Endothelial cell of umbilical vein (primary cell): Measurements from ENCODE around the gene CAMKMT.

Source experiments
- CTCF ChIP-seq, 2 donors: IDR thresholded peaks; 1 replicate in 1 of 2; 2 replicates in 1 of 2; pipeline ENCODE4 v1.5.1; 2011; ENCODE audit warnings: low read length in 2 of 2, mild to moderate bottlenecking in 2 of 2, moderate library complexity in 2 of 2, control low read depth in 1 of 2, inconsistent platforms in 1 of 2, low read depth in 1 of 2; ENCODE audit not compliant: insufficient read depth in 1 of 2; ENCODE audit errors: extremely low read depth in 1 of 2
- EZH2 ChIP-seq: IDR thresholded peaks from 2 replicates; pipeline ENCODE4 v1.6.1; 2012; ENCODE audit warnings: borderline replicate concordance, low read depth, mild to moderate bottlenecking, moderate library complexity, low read length, inconsistent platforms; ENCODE audit not compliant: severe bottlenecking
- GATA2 ChIP-seq: IDR thresholded peaks from 2 replicates; pipeline ENCODE4 v1.7.0; 2011; ENCODE audit warnings: low read depth, mild to moderate bottlenecking, moderate library complexity, mixed read lengths, low read length; ENCODE audit not compliant: insufficient read length, insufficient read depth
- MYC ChIP-seq: IDR thresholded peaks from one replicate; pipeline ENCODE4 v1.6.1; 2011; ENCODE audit warnings: mild to moderate bottlenecking, low read depth, low read length
- POLR2A ChIP-seq: IDR thresholded peaks from 2 replicates; pipeline ENCODE4 v1.6.1; 2012; ENCODE audit warnings: low read depth, mild to moderate bottlenecking, control low read depth, low read length
- POLR2AphosphoS5 ChIP-seq: IDR thresholded peaks from 2 replicates; pipeline ENCODE4 v1.6.1; 2012; ENCODE audit warnings: low read depth, mild to moderate bottlenecking, control low read depth, low read length, moderate library complexity; ENCODE audit not compliant: insufficient read depth
- TF ChIP-seq, protein P1 (sequence below): IDR thresholded peaks from 2 replicates; pipeline ENCODE4 v1.6.1; 2011; ENCODE audit not compliant: insufficient read depth, insufficient read length

DNA sequence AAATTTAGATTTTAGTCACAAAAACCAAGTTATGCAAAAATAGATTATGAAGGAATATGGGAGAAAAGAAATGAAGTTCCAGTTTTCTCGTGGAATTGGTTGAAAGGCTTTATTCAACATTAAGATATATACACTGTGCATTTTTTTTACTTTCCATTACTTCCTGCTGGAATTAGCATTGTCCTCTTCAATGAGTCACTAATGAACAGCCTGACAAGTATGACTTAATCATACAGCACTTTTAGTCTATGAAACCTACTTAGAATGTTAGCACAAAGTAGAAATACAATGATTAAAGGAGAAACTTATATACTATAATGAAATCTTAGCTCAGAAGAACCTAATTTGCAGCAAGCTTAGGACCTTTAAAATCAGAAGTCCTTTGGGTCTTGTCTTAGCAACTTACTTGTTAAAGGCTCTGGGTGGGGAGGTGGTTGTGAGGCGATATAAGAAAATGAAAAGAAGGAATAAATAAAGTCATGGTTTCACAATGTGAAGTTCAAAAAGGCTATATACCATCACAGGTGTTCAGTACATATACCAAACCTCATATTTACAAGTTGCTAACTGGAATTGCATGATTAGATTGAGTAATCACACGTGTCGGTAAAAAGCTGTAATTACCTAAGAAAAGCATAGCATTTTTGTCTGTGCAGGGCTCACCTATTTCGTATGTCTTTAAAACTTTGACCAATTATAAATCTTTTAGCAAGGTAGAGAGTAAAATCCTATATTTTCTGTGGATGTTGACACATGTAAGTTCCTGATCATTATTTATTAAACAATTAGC is 236.8 kb downstream of the CAMKMT start:
- TF ChIP-seq MYC (no peak), CTCF (IDR thresholded peaks at IDR 0.05; ENCODE audit: extremely low read depth in 1 of 2, insufficient read depth in 1 of 2, low read depth in 1 of 2, low read length in 2 of 2) (no peak), POLR2A (no peak), EZH2 (no peak), GATA2 (no peak), POLR2AphosphoS5 (no peak)
- TF ChIP-seq, protein P1, sequence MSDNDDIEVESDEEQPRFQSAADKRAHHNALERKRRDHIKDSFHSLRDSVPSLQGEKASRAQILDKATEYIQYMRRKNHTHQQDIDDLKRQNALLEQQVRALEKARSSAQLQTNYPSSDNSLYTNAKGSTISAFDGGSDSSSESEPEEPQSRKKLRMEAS = no peak
